Epithelial cell of umbilical artery (primary cell): ENCODE measurements around the gene PDE6B. TPM values are rescaled to one million over a fixed set of nuclear protein-coding genes. Genes with fewer than 3 reads are reported as not detected.

Source experiments
- total RNA-seq: library from RNA; depleted of rRNA; stranded (reverse); fragments of >200 nt; gene quantifications from 2 replicates; pipeline ENCODE4 v1.2.3, GENCODE V29; 2014

Gene PDE6B
- 7.5 and 10.2 TPM in 2 replicates for total RNA-seq

GRCh38 chr4:624705-625590 is at the start of gene PDE6B:
Gene PDE6B, plus strand, starts transcription at chr4:625573. Its CDS starts 54 bp downstream, at chr4:625627.

GRCh38 chr4:576245-576821 is 49.0 kb upstream of the PDE6B start, which contains the start of gene TMEM271:
Gene TMEM271, minus strand, starts transcription at chr4:576295. Its CDS starts 233 bp downstream, at chr4:576062.

GRCh38 chr4:674172-675035 is 49.0 kb downstream of the PDE6B start, which contains the start of the genes ATP5ME and MYL5:
Gene ATP5ME, minus strand, starts transcription at chr4:674276. Its CDS starts 29 bp downstream, at chr4:674247.
Gene MYL5, plus strand, starts transcription at chr4:674542. Its CDS starts 3,485 bp downstream, at chr4:678027.

GRCh38 chr4:688854-689681 is 63.7 kb downstream of the PDE6B start, which contains the start of gene SLC49A3:
Gene SLC49A3, minus strand, starts transcription at chr4:689151. Its CDS starts 24 bp downstream, at chr4:689127.

GRCh38 chr4:705278-706082 is 80.1 kb downstream of the PDE6B start, which contains the start of gene PCGF3:
Gene PCGF3, plus strand, starts transcription at chr4:705832. Its CDS starts 27,849 bp downstream, at chr4:733681.

Other genes starting within 250 kb of the PDE6B start
- 10.5 and 19.5 TPM in 2 replicates for gene ZNF721, start 126.4 kb upstream of the PDE6B start, total RNA-seq
- 30.2 and 37.4 TPM in 2 replicates for gene PIGG, start 126.4 kb upstream of the PDE6B start, total RNA-seq
- not detected in 2 replicates for gene TMEM271, start 49.3 kb upstream of the PDE6B start, total RNA-seq
- 78.0 and 168 TPM in 2 replicates for gene ATP5ME, start 48.7 kb downstream of the PDE6B start, total RNA-seq
- 5.0 and 10.1 TPM in 2 replicates for gene MYL5, start 49.0 kb downstream of the PDE6B start, total RNA-seq
- 1.9 and 5.2 TPM in 2 replicates for gene SLC49A3, start 63.6 kb downstream of the PDE6B start, total RNA-seq
- gene PCGF3, start 80.3 kb downstream of the PDE6B start, total RNA-seq: 46.4 and 62.9 TPM in 2 replicates
- gene CPLX1, start 200.6 kb downstream of the PDE6B start, total RNA-seq: not detected in 2 replicates